ENCODE data around the gene TACC2. TPM values are rescaled to one million over a fixed set of nuclear protein-coding genes. Genes with fewer than 3 reads are reported as not detected.

Gene TACC2
- total RNA-seq, 1 donor from 2014 or later = 400 TPM

- Histone ChIP-seq H3K9me3 (replicated peaks) (no peaks in the 10 kb centered on the region), H3K27me3 (ENCODE audit: low read depth) (no peaks in the 10 kb centered on the region), H3K4me3 (no peak overlapping the region), H3K4me1 (peaks cover 82% of the 10 kb centered on the region), H3K27ac (replicated peaks) (peak overlapping the region; percentile 70), H3K36me3 (peaks cover 6% of the 10 kb centered on the region)
- TF ChIP-seq CTCF (IDR thresholded peaks at IDR 0.05; ENCODE audit: borderline replicate concordance) = no peak
- DNase-seq = no peak
- intact Hi-C loops (cut with micrococcal nuclease) = no loop called here
These were observed 200.2 kb downstream of the TACC2 start for GRCh38 chr10:122189185-122189584.

GRCh38 chr10:122190176-122190943 lies 201.4 kb downstream of the TACC2 start:
- no peaks in the 10 kb centered on the region for H3K27me3 ChIP-seq (ENCODE audit: low read depth)
- no peak overlapping the region for H3K27ac ChIP-seq (replicated peaks)
- peaks cover 15% of the 10 kb centered on the region for H3K36me3 ChIP-seq
- no peak overlapping the region for H3K4me3 ChIP-seq
- intact Hi-C loops (cut with micrococcal nuclease) = no loop called here
- TF ChIP-seq CTCF (IDR thresholded peaks at IDR 0.05; ENCODE audit: borderline replicate concordance) = no peak
- DNase-seq = no peak
- no peaks in the 10 kb centered on the region for H3K9me3 ChIP-seq (replicated peaks)
- peaks cover 79% of the 10 kb centered on the region for H3K4me1 ChIP-seq

- intact Hi-C loops (cut with micrococcal nuclease) = no loop called here
- peaks cover 82% of the 10 kb centered on the region for H3K4me1 ChIP-seq
- DNase-seq = no peak
- H3K27ac ChIP-seq (replicated peaks) = peak overlapping the region; percentile 52
- H3K27me3 ChIP-seq (ENCODE audit: low read depth) = no peaks in the 10 kb centered on the region
- peaks cover 25% of the 10 kb centered on the region for H3K36me3 ChIP-seq
- TF ChIP-seq CTCF (IDR thresholded peaks at IDR 0.05; ENCODE audit: borderline replicate concordance) = no peak
- H3K4me3 ChIP-seq = peak overlapping the region; percentile 6
- H3K9me3 ChIP-seq (replicated peaks) = no peaks in the 10 kb centered on the region
These were observed 203.1 kb downstream of the TACC2 start for GRCh38 chr10:122191936-122192541.

GRCh38 chr10:122194251-122194650 lies 205.3 kb downstream of the TACC2 start:
- Histone ChIP-seq H3K27ac (replicated peaks) (no peak overlapping the region), H3K9me3 (replicated peaks) (no peaks in the 10 kb centered on the region), H3K4me3 (no peak overlapping the region), H3K27me3 (ENCODE audit: low read depth) (no peaks in the 10 kb centered on the region), H3K4me1 (peaks cover 82% of the 10 kb centered on the region), H3K36me3 (peaks cover 34% of the 10 kb centered on the region)
- TF ChIP-seq CTCF (IDR thresholded peaks at IDR 0.05; ENCODE audit: borderline replicate concordance) = no peak
- DNase-seq = no peak
- intact Hi-C loops (cut with micrococcal nuclease) = no loop called here

GRCh38 chr10:122196218-122196617 lies 207.3 kb downstream of the TACC2 start:
- Histone ChIP-seq H3K4me3 (no peak overlapping the region), H3K9me3 (replicated peaks) (no peaks in the 10 kb centered on the region), H3K27ac (replicated peaks) (peak overlapping the region; percentile 52), H3K36me3 (peaks cover 45% of the 10 kb centered on the region), H3K27me3 (ENCODE audit: low read depth) (no peaks in the 10 kb centered on the region), H3K4me1 (peaks cover 72% of the 10 kb centered on the region)
- DNase-seq = no peak
- intact Hi-C loops (cut with micrococcal nuclease) = no loop called here
- no peak for TF ChIP-seq CTCF (IDR thresholded peaks at IDR 0.05; ENCODE audit: borderline replicate concordance)
